Endothelial cell of umbilical vein (primary cell): ENCODE data around the gene NTF3. TPM values are rescaled to one million over a fixed set of nuclear protein-coding genes. Genes with fewer than 3 reads are reported as not detected.

ENCODE experiments used
- BruUV-seq: library from RNA; stranded (reverse); fragments of 400-500 nt; replicated peaks from 2 replicates; lab custom pipeline; 2021; lab: Mats Ljungman, UMichigan
- CTCF ChIA-PET: fragments of 300-600, 350-600 bp; sonication (Branson Sonifier 250); formaldehyde crosslinking; loops from one replicate; lab custom pipeline; 2021; ENCODE audit warnings: antibody characterized with exemption, inconsistent platforms; lab: Charles Lee
- POLR2A ChIA-PET: fragments of 300-600, 350-600 bp; sonication (Branson Sonifier 250); formaldehyde crosslinking; loops from one replicate; lab custom pipeline; 2021; ENCODE audit warnings: antibody characterized with exemption, inconsistent platforms; lab: Charles Lee
- DNase-seq: peaks from one replicate; pipeline ENCODE4 v3.0.0-alpha.2; 2011; ENCODE audit warnings: low read depth, low spot score
- FAIRE-seq: peaks from 2 replicates; lab custom pipeline; 2011; peaks lifted over from hg19 to GRCh38; lab: Jason Lieb, UNC
- H2AFZ ChIP-seq: 2 replicates; pipeline ENCODE4 v1.6.0; 2012; ENCODE audit warnings: low read depth, low read length, control low read depth, inconsistent platforms
- H3K27ac ChIP-seq: 2 replicates; pipeline ENCODE4 v1.5.1; 2011; ENCODE audit warnings: low read depth, mild to moderate bottlenecking, control low read depth, low read length, moderate library complexity; ENCODE audit not compliant: insufficient read depth
- H3K27me3 ChIP-seq, 2 experiments: 2 replicates each; pipeline versions ENCODE4 v1.6.0 to v1.6.1; 2011; ENCODE audit warnings: low read length in 2 of 2, mixed read lengths in 1 of 2; ENCODE audit not compliant: control insufficient read depth in 2 of 2, insufficient read depth in 2 of 2
- H3K36me3 ChIP-seq, 2 experiments: 2 replicates in 1 of 2; 3 replicates in 1 of 2; pipeline ENCODE4 v1.5.1; 2011; ENCODE audit warnings: low read length in 2 of 2, mild to moderate bottlenecking in 1 of 2, moderate library complexity in 1 of 2; ENCODE audit not compliant: control insufficient read depth in 2 of 2, insufficient read depth in 2 of 2; ENCODE audit errors: extremely low read depth in 1 of 2
- H3K4me1 ChIP-seq: 3 replicates; pipeline ENCODE4 v1.5.1; 2011; ENCODE audit warnings: mild to moderate bottlenecking, low read length; ENCODE audit not compliant: control insufficient read depth, insufficient read depth; ENCODE audit errors: extremely low read depth
- H3K4me2 ChIP-seq: 2 replicates; pipeline ENCODE4 v1.6.1; 2011; ENCODE audit warnings: low read length, control low read depth, mixed read lengths; ENCODE audit not compliant: insufficient read depth
- H3K4me3 ChIP-seq, 3 experiments: fragments of 200-600 bp in 1 of 3; sonication (generic), shearing (Covaris generic) in 1 of 3; replicated peaks in 1 of 3; 2 replicates each; pipeline ENCODE4 v1.5.1; 2011 to 2016; ENCODE audit warnings: control low read depth in 3 of 3, low read length in 3 of 3, mild to moderate bottlenecking in 2 of 3, inconsistent platforms in 1 of 3, low read depth in 1 of 3, moderate library complexity in 1 of 3; ENCODE audit not compliant: insufficient read depth in 1 of 3
- H3K79me2 ChIP-seq: 2 replicates; pipeline ENCODE4 v1.6.0; 2012; ENCODE audit warnings: low read length, inconsistent platforms; ENCODE audit not compliant: control insufficient read depth, insufficient read depth
- H3K9ac ChIP-seq: replicated peaks from 2 replicates; pipeline ENCODE3; 2011; ENCODE audit warnings: low read length, control low read depth; ENCODE audit not compliant: insufficient read depth; ENCODE audit errors: extremely low read depth
- H3K9me1 ChIP-seq: replicated peaks from 3 replicates; pipeline ENCODE4 v1.6.0; 2011; ENCODE audit warnings: mild to moderate bottlenecking, low read length; ENCODE audit not compliant: control insufficient read depth, insufficient read depth; ENCODE audit errors: extremely low read depth
- H3K9me3 ChIP-seq: replicated peaks from 2 replicates; pipeline ENCODE4 v1.5.1; 2012; ENCODE audit warnings: low read length, inconsistent platforms; ENCODE audit not compliant: control insufficient read depth, insufficient read depth
- H4K20me1 ChIP-seq: replicated peaks from 2 replicates; pipeline ENCODE3; 2011; ENCODE audit warnings: mild to moderate bottlenecking, low read length; ENCODE audit not compliant: control insufficient read depth, insufficient read depth; ENCODE audit errors: extremely low read depth
- CTCF ChIP-seq, 2 donors: IDR thresholded peaks; 1 replicate in 1 of 2; 2 replicates in 1 of 2; pipeline ENCODE4 v1.5.1; 2011; ENCODE audit warnings: low read length in 2 of 2, mild to moderate bottlenecking in 2 of 2, moderate library complexity in 2 of 2, control low read depth in 1 of 2, inconsistent platforms in 1 of 2, low read depth in 1 of 2; ENCODE audit not compliant: insufficient read depth in 1 of 2; ENCODE audit errors: extremely low read depth in 1 of 2
- EZH2 ChIP-seq: IDR thresholded peaks from 2 replicates; pipeline ENCODE4 v1.6.1; 2012; ENCODE audit warnings: borderline replicate concordance, low read depth, mild to moderate bottlenecking, moderate library complexity, low read length, inconsistent platforms; ENCODE audit not compliant: severe bottlenecking
- FOS ChIP-seq: IDR thresholded peaks from 2 replicates; pipeline ENCODE4 v1.6.1; 2011; ENCODE audit warnings: mild to moderate bottlenecking, low read length, moderate library complexity, borderline replicate concordance; ENCODE audit not compliant: insufficient read depth
- GATA2 ChIP-seq: IDR thresholded peaks from 2 replicates; pipeline ENCODE4 v1.7.0; 2011; ENCODE audit warnings: low read depth, mild to moderate bottlenecking, moderate library complexity, mixed read lengths, low read length; ENCODE audit not compliant: insufficient read length, insufficient read depth
- JUN ChIP-seq: IDR thresholded peaks from 2 replicates; pipeline ENCODE4 v1.6.1; 2011; ENCODE audit warnings: borderline replicate concordance, low read depth; ENCODE audit not compliant: insufficient read length, insufficient read depth
- MYC ChIP-seq: IDR thresholded peaks from one replicate; pipeline ENCODE4 v1.6.1; 2011; ENCODE audit warnings: mild to moderate bottlenecking, low read depth, low read length
- POLR2A ChIP-seq: IDR thresholded peaks from 2 replicates; pipeline ENCODE4 v1.6.1; 2012; ENCODE audit warnings: low read depth, mild to moderate bottlenecking, control low read depth, low read length
- POLR2AphosphoS5 ChIP-seq: IDR thresholded peaks from 2 replicates; pipeline ENCODE4 v1.6.1; 2012; ENCODE audit warnings: low read depth, mild to moderate bottlenecking, control low read depth, low read length, moderate library complexity; ENCODE audit not compliant: insufficient read depth
- dilution Hi-C: fragments of 300-500 bp; cut with MboI; formaldehyde crosslinking; loops from one replicate; pipeline ENCODE4 v1.15.0; 2019; ENCODE audit warnings: low sequenced_read_pairs; ENCODE audit not compliant: extremely low pct_ligation_motif_present
- intact Hi-C: fragments of 100-400 bp; cut with micrococcal nuclease; formaldehyde crosslinking; loops from one replicate; pipeline ENCODE4 v1.10.0; 2022
- polyA plus RNA-seq, 4 experiments: library from polyadenylated mRNA; depleted of rRNA in 3 of 4; stranded (reverse) in 3 of 4; unstranded in 1 of 4; fragments of >200 nt; gene quantifications; 2 replicates each; pipeline versions ENCODE4 v1.2.1 to v1.2.3, GENCODE V29; 2011 to 2012; ENCODE audit warnings: missing spikeins in 1 of 4
- total RNA-seq: library from RNA; stranded (reverse); gene quantifications from 2 replicates; pipeline ENCODE4 v1.2.3, GENCODE V29; 2021
- TF ChIP-seq, protein P1 (sequence below): IDR thresholded peaks from 2 replicates; pipeline ENCODE4 v1.6.1; 2011; ENCODE audit not compliant: insufficient read depth, insufficient read length

NTF3 gene
- total and polyA plus RNA-seq, 2 donors (not counting 3 experiments of a cell fraction or from before 2014, with no cell fraction given): not detected

DNA sequence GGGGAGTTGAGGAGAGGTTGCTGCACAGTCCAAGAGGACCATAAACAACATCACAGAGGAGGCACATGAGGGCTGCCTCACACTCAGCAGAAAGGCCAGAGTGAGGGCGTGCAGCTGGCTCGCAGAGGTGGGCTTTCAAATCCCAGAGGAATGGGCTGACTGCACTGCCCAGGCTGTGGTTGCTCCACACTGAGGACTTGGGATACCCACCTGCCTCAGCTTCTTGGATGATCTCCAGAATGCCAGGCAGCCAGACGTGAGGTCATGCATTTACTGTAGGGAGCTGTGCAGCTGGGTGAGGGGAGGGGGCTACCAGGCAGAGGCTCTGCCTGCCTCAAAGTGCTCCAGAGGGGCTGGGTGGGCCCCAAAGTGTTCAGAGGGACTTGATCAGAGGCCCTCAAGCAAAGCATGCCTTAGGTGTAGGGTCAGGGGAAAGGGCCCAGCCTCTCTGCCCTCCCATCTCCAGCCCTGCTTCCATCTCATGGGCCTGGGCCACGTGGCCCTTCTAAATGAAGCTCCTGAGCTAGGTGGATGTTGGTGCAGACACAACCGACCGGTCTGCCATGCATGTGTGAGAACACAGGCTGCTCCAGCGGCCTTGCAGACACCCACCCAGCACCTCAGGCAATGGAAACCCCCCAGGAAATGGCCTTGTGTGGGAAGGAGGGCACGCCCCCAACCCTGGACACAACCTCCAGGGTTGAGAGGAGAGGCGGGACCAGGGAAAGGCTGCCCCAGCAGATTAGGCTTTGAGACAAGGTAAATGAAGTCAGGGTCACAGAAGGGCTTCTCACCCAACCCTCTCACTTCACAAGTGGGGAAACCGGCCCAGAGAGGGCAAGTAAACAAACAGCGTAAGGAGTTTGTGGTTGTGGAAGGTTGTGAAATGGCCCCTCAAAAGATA, 90.8 kb downstream of the NTF3 start:
- Histone ChIP-seq H3K9me1 (no peaks in the 10 kb centered on the region), H2AFZ (no peak overlapping the region), H3K36me3 (no peaks in the 10 kb centered on the region), H4K20me1 (no peaks in the 10 kb centered on the region), H3K4me1 (no peaks in the 10 kb centered on the region), H3K79me2 (no peaks in the 10 kb centered on the region), H3K4me2 (no peak overlapping the region), H3K9ac (no peak overlapping the region), H3K27ac (no peak overlapping the region), H3K4me3 (no peak overlapping the region), H3K9me3 (no peaks in the 10 kb centered on the region), H3K27me3 (peaks cover 2% of the 10 kb centered on the region in 2 experiments)
- dilution Hi-C loops (no loop called here), intact Hi-C loops (no loop called here)
- CTCF ChIA-PET: no interaction called here
- no TSS peak for BruUV-seq
- DNase-seq (no peak), FAIRE-seq (no peak)
- no peak for TF ChIP-seq FOS
- TF ChIP-seq, protein P1, sequence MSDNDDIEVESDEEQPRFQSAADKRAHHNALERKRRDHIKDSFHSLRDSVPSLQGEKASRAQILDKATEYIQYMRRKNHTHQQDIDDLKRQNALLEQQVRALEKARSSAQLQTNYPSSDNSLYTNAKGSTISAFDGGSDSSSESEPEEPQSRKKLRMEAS: no peak
- TF ChIP-seq POLR2AphosphoS5: no peak
- no peak for TF ChIP-seq JUN
- TF ChIP-seq CTCF (IDR thresholded peaks at IDR 0.05; ENCODE audit: extremely low read depth in 1 of 2, insufficient read depth in 1 of 2, low read depth in 1 of 2, low read length in 2 of 2): no peak
- TF ChIP-seq EZH2: no peak
- TF ChIP-seq POLR2A: no peak
- no peak for TF ChIP-seq GATA2
- no peak for TF ChIP-seq MYC
- POLR2A ChIA-PET: no interaction called here
